ENCODE data around the gene IER5. TPM values are rescaled to one million over a fixed set of nuclear protein-coding genes. Genes with fewer than 3 reads are reported as not detected.

IER5 gene
- total and polyA plus RNA-seq, 2 of the 13 experiments (the other 11 are each of a cell fraction or from before 2014, with no cell fraction given) = 2.5 to 3.5 TPM

GRCh38 chr1:181112071-181112929, 23.8 kb downstream of the IER5 start (continued):
- TF ChIP-seq ZNF800 (CRISPR knock-in tag; IDR thresholded peaks at IDR 0.05) (no peak; the same call in 1 of the 2 replicates), ZNF230 (CRISPR knock-in tag; IDR thresholded peaks at IDR 0.05) (peak; percentile 97), CSRNP2 (CRISPR knock-in tag; conservative IDR thresholded peaks at IDR 0.05; ENCODE audit: low read depth) (no peak), RFX1 (IDR thresholded peaks at IDR 0.05) (no peak), GZF1 (CRISPR knock-in tag; IDR thresholded peaks at IDR 0.05) (no peak), CERS6 (CRISPR knock-in tag; IDR thresholded peaks at IDR 0.05) (no peak), STAG1 (CRISPR knock-in tag; IDR thresholded peaks at IDR 0.05) (no peak), ZNF577 (CRISPR knock-in tag; IDR thresholded peaks at IDR 0.05; ENCODE audit: borderline replicate concordance, low read depth) (peak; percentile 75; the same call in 1 of the 2 replicates), ZNF431 (CRISPR knock-in tag; IDR thresholded peaks at IDR 0.05; ENCODE audit: borderline replicate concordance, low read depth) (peak; percentile 68; the same call in 1 of the 2 replicates), SP1 (IDR thresholded peaks at IDR 0.05) (no peak), SP1 (CRISPR knock-in tag; IDR thresholded peaks at IDR 0.05) (peak; percentile 50; the same call in 1 of the 2 replicates), ZFP36L2 (CRISPR knock-in tag; IDR thresholded peaks at IDR 0.05) (no peak), ZNF224 (CRISPR knock-in tag; IDR thresholded peaks at IDR 0.05) (no peak), GABPA (IDR thresholded peaks at IDR 0.05; ENCODE audit: low read depth, low read length) (no peak), GABPA (CRISPR knock-in tag; IDR thresholded peaks at IDR 0.05; ENCODE audit: low read depth) (0 out of 2 replicates have a peak, but pooled peaks have one; percentile 9), HNRNPK (IDR thresholded peaks at IDR 0.05; ENCODE audit: low read depth, low read length, poor library complexity, severe bottlenecking) (no peak), BORCS8-MEF2B (CRISPR knock-in tag; IDR thresholded peaks at IDR 0.05) (no peak; the same call in 1 of the 2 replicates), FUBP1 (CRISPR knock-in tag; IDR thresholded peaks at IDR 0.05; ENCODE audit: borderline replicate concordance) (no peak), GATAD1 (CRISPR knock-in tag; IDR thresholded peaks at IDR 0.05) (peak; percentile 75), SIX1 (CRISPR knock-in tag; IDR thresholded peaks at IDR 0.05; ENCODE audit: borderline replicate concordance) (peak; percentile 84), TCF12 (IDR thresholded peaks at IDR 0.05) (no peak), TCF12 (CRISPR knock-in tag; IDR thresholded peaks at IDR 0.05) (0 out of 2 replicates have a peak, but pooled peaks have one; percentile 60), ZNF501 (CRISPR knock-in tag; IDR thresholded peaks at IDR 0.05) (peak; percentile 49; the same call in 1 of the 2 replicates), ZFP36L1 (CRISPR knock-in tag; IDR thresholded peaks at IDR 0.05) (peak; percentile 95), RXRB (CRISPR knock-in tag; IDR thresholded peaks at IDR 0.05; ENCODE audit: borderline replicate concordance) (peak; percentile 92)
